Stimulated activated CD4-positive, alpha-beta T cell treated with anti-CD3 and anti-CD28 coated beads, Interleukin-1b, Interleukin-23, amount 100 ng/mL, for 1 hour (primary cell): ENCODE results near the gene ADGRB2.

Experiments
- DNase-seq, 2 donors: peaks; one replicate each; pipeline ENCODE4 v3.0.0-alpha.2; 2020; ENCODE audit warnings: low read depth in 2 of 2

ADGRB2 gene

DNA sequence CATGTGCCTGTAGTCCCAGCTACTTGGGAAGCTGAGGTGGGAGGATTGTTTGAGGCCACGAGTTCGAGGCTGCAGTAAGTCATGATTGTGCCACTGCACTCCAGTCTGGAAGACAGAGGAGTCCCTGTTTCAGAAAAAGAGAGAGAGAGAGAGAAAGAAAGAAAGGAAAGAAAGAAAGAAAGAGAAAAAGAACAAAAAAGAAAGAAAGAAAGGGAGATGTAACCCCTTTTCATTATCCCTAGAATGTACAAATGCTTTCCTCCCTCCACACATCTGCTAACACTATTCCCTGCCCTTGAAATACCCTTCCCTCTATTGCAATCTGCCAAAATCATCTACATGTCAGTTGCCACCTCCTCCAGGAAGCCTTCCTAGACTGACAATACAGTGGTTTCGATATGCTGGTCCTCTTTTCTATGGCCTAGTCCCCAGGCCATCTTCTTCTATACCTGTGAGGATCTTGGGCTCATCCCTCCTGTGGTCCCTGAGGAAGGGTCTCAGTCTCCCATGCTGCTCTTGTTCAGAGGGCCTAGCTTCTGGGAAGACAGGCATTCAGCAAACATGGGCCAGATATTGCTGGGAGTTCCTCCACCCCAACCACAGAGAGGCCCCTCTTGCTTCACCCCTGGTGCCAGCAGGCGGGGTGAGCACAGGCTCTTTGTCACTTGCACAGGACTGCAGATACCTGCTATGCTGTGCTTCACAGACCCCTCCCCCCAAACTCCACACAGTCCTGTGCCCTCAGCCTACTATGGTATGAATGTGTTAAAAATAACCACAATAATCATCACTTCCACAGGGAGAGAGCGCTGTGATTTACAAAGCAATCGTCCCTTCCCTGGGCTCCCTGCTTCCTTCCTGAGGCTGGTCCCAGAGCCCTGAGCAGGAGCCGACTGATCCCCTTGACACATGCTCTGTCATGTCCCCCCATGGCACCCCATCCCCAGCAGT lies 14.1 kb downstream of the ADGRB2 start:
- no peak for DNase-seq

DNA sequence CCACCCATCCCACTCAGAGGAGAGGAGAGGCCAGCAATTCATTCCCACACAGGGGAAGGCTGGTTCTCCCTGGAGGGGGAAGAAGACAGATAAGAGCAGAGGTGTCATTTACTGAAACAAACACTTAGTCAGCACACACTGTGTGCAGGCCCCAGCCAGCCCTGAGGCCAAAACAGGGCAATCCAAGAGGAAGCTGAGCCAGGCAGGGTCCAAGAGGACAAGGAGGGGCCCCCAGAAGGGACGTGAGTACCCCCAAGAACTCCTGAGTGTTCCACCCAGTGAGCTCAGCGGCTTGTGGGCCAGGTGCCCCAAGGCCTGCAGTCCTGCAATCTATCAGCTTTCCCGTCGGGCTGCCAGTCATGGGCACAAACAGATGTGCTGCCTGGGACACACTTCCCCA lies 15.8 kb downstream of the ADGRB2 start:
- DNase-seq, result no peak

GRCh38 chr1:31747304-31747703 lies 16.8 kb downstream of the ADGRB2 start:
- no peak for DNase-seq

DNA sequence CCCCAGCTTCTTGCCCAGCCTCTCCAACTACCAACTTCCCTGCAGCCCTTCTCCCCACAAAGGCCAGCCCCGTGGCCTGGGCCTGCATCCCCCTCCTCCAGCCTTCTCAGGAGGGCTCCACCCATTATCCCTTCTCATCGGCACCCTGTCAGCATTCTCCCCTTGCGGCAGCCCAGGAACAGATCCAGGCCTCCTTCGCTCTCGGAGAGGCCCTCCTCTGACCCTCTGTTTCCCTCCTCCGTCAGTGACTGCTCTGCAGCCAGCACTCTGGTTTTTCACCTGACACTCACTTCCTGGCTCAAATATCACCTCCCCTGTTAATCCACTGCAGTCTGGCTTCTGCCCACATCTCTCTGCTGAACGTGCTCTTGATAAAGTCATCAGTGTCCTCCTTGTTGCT lies 17.5 kb downstream of the ADGRB2 start:
- no peak for DNase-seq

- no peak for DNase-seq
These were observed 18.0 kb downstream of the ADGRB2 start for GRCh38 chr1:31745946-31746670.

DNA sequence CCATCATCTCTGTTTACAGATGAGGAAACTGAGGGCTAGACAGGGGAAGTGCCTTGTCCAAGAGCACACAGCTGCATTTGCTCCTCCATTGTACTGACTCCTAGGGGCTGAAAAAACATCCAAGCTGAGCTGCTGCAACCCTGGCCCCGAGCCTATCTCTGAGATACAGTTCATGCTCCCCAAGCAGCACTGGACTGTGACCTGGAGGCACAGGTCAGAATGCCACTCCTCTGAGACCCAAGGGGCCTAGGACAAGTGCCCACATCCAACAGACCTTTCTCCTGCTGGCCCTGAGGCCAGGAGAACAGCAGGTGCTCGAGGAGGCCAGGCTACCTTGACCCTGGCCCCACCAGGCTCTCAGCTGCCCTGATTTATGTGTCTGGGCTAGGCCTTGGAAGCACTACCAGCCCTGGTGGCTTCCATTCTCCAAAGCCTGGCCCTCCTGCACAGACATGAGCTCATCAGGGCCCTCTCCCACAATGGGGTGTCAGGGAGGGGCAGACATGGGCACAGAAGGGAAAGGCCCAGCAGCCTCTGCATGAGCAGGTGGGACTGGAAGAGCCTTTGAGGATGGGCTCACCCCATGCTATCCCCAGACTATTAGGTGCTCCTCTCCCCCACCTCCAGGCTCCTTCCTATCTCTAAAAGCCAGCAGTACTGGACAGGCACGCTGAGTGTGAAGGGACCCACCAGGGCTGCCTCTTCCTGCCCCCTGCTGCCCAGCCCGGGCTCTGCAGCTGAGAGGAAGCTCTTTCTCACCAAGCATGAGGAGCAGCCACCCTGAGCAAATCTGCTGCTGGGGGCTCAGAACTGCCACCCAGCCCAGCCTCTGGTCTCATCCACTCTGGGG lies 18.8 kb downstream of the ADGRB2 start:
- no peak for DNase-seq

GRCh38 chr1:31744165-31744888 lies 19.8 kb downstream of the ADGRB2 start:
- DNase-seq, result no peak

DNA sequence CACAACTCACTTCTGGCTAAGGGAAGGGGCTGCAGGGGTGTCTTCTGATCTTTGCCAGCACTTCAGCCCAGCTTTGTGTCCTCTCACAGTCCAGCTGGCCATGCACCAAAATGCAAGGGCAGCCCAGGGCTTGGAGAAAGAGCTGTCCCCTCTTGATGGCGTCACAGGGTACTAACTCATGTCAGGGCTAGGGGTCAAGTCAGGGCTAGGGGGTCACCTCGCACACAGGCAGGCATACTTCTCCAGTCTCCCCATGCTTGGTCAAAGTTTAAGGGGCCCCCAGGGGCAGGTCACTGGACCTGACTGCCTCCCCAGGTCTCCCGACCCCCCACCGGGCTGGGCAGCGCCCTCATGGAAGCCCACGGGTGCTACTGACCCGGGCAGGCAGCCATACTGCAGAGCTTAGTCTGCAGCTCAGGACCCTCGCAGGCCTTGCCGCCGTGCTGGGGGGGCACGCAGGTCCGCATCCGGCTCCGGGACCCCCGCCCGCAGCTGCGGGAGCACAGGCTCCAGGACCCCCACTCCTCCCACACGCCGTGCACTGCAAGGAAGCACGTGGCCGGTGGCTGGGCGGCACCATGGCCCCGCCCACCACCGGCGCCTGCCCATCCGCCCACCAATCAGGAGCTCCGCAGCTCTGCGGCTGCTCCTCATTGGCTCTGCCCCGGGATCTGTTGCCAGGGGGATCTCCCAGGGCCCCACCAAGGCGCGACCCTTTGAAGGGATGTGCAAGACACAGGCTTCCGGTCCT lies 21.5 kb downstream of the ADGRB2 start:
- DNase-seq, result no peak

- no peak for DNase-seq
These were observed 24.8 kb downstream of the ADGRB2 start for GRCh38 chr1:31739346-31739745.

DNA sequence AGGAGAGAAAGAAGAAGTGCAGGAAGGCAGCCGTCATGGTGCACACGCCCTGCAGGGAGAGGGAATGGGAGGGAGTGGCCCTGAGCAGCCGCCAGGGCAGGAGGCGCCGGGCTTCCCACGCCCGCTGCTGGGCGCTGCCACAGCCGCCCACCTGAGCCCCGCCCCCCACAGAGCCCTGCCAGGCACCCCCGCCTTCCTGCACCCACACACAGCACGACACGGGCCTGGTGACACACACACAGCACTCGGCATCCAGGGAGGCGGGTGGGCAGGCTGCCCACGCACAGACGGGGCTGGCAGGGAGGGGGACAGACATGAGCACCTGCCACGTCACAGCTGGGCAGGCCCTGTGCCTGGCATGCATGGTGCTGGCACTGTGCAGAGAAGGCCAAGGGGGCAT lies 27.5 kb downstream of the ADGRB2 start:
- no peak for DNase-seq

- no peak for DNase-seq
These were observed 28.6 kb downstream of the ADGRB2 start for GRCh38 chr1:31735571-31735970.

DNA sequence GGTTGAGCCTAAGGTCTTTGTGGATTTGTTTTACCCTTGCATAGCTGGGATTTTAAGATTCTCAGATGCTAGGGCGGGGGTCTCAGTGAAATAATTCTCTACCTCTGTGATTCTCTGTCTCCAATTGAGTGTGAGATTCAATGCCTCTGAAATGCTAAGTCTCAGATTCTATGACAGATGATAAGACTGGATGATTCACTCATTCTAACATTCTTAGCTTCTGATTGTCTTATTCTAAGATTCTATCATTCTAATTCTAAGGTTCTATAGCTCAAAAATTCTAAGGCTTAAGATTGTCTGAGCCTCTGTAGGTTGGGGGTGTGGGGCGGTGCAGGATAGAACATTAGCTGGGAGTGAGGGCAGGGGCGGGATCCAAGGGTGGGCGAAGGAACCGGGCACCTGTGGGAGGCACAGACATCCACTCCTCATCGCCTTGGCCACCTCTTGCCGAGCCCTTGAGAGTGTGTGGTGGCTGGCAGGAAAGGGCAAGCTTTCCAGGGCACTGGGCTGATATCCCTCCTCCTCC lies 29.5 kb downstream of the ADGRB2 start:
- no peak for DNase-seq

DNA sequence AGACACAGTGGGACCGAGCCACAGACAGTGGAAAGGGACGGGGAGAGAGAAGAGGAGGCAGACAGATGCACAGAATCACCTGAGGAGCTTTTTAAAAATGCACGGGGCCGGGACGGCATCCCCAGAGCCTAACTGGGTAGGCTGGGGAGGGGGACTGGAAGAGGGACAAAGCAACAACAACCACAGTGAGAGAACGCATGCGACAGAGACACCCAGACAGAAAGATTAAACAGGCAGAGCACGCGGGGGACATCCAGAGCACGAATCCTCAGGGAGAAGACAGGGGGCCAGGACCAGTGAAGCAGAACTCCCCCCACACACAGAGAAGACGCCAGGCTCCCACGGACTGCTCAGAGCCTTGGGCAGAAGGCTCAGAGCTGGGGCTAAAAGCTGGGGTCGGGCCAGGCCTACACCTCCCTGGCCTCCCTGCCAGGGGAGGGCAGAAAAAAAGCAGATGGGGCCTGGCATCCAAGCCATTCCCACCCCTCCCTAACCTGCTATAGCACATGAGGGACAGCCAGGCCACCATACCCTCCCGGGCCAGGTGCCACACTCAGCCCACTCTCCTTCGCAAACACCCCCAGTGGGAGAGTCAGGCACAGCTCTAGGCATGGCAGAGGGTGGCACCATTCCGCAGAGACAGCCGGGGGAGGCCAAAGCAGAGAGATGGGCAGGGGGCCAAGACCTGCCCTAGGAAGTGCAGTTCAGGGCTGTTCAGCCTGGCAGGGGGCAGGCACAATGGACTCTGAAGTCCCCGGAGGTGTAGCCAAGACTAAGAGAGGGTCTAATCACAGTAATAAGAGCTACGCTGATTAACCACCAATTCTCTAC lies 30.5 kb downstream of the ADGRB2 start:
- no peak for DNase-seq

GRCh38 chr1:31732751-31733289 lies 31.3 kb downstream of the ADGRB2 start:
- no peak for DNase-seq

GRCh38 chr1:31732343-31732742 lies 31.8 kb downstream of the ADGRB2 start:
- no peak for DNase-seq

DNA sequence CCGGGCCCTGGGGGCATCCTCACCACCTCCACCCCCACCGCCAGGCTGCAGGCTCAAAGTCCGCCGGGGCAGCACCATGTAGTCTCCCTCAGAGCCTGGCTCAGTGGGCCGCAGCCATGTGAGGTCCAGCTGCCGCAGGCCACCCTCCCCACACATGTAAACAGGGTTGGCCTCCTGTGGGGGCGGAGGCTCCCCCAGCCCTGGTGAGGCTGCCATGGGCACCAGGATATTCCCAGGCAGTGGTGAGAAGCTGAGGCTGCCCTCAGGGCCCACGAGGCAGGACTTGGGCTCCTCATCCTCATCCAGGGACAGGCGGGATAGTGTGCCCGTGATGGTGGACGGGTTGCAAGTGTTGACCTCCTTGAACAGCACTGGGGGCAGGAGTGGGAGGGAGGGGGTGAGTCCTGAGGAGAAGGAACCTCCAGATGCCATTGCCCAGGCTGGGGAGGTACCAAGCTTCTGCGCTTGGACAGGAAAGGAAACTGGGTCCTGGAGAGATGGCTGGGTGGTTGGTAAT lies 33.0 kb downstream of the ADGRB2 start:
- DNase-seq, result no peak

GRCh38 chr1:31730336-31731048 lies 33.6 kb downstream of the ADGRB2 start:
- DNase-seq, result no peak

DNA sequence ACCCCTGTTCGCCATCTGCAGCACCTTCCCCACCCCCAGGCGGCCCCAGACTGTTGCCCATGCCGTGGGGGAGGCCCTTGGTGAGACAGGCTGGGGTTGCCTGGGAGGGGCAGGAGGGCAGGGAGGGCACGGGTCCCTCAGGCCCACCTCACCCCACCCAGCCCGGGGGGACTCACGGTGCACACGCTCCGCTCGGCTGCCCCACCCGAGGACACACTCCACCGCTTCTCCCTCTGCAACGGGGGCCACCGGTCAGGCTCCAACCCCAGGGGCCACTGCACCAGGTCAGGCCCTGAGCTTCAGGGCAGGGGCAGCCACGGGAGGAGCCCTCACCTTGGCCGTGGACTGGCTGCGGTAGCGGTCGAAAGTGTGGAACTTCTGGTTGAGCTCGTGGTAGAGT lies 36.3 kb downstream of the ADGRB2 start:
- DNase-seq, result no peak
